Adipocyte (in vitro differentiated cells): ENCODE results near the gene ITSN1.
"Not testable (repeated sequence)": the region's sequence is repeated elsewhere in the genome, so short reads cannot be mapped to it uniquely, and the experiment has no call there.

Source experiments
- DNase-seq: peaks from one replicate; pipeline ENCODE4 v3.0.0-alpha.2; 2015; ENCODE audit warnings: low read depth
- H3K27me3 ChIP-seq: replicated peaks from 2 replicates; pipeline ENCODE4 v1.7.0; 2013; ENCODE audit warnings: mild to moderate bottlenecking, low read length, moderate library complexity; ENCODE audit not compliant: control insufficient read depth, insufficient read depth
- H3K36me3 ChIP-seq: 2 replicates; pipeline ENCODE4 v1.7.0; 2013; ENCODE audit warnings: low read length, mild to moderate bottlenecking, moderate library complexity; ENCODE audit not compliant: control insufficient read depth, insufficient read depth, severe bottlenecking
- H3K4me1 ChIP-seq: 2 replicates; pipeline ENCODE4 v1.7.0; 2013; ENCODE audit warnings: mild to moderate bottlenecking, low read length, moderate library complexity; ENCODE audit not compliant: control insufficient read depth, insufficient read depth
- H3K4me3 ChIP-seq: 2 replicates; pipeline ENCODE4 v1.7.0; 2013; ENCODE audit warnings: mild to moderate bottlenecking, low read length, moderate library complexity
- H3K9ac ChIP-seq: 2 replicates; pipeline ENCODE4 v1.7.0; 2013; ENCODE audit warnings: mild to moderate bottlenecking, low read length, moderate library complexity
- H3K9me3 ChIP-seq: 2 replicates; pipeline ENCODE4 v1.7.0; 2013; ENCODE audit warnings: mild to moderate bottlenecking, low read length, moderate library complexity; ENCODE audit not compliant: control insufficient read depth

The ITSN1 gene

DNA sequence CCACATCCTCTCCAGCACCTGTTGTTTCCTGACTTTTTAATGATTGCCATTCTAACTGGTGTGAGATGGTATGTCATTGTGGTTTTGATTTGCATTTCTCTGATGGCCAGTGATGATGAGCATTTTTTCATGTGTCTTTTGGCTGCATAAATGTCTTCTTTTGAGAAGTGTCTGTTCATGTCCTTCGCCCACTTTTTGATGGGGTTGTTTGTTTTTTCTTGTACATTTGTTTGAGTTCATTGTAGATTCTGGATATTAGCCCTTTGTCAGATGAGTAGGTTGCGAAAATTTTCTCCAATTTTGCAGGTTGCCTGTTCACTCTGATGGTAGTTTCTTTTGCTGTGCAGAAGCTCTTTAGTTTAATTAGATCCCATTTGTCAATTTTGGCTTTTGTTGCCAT, 283.9 kb downstream of the ITSN1 start:
- not testable (repeated sequence) for DNase-seq, H3K9ac ChIP-seq, H3K9me3 ChIP-seq, H3K4me3 ChIP-seq, H3K4me1 ChIP-seq, H3K27me3 ChIP-seq, H3K36me3 ChIP-seq

- not testable (repeated sequence) for H3K27me3 ChIP-seq, DNase-seq, H3K9me3 ChIP-seq, H3K36me3 ChIP-seq
- Histone ChIP-seq H3K4me1 (peaks cover 16% of the 10 kb centered on the region), H3K4me3 (peak overlapping the region; percentile 76), H3K9ac (peak overlapping the region; percentile 78)
These were observed 288.9 kb downstream of the ITSN1 start for GRCh38 chr21:33931052-33931798.

- Histone ChIP-seq H3K9me3 (no peaks in the 10 kb centered on the region), H3K9ac (peak overlapping the region; percentile 78), H3K4me3 (peak overlapping the region; percentile 76)
These were observed 289.6 kb downstream of the ITSN1 start for GRCh38 chr21:33931799-33932390.

GRCh38 chr21:33932731-33933130, 290.4 kb downstream of the ITSN1 start:
- peak overlapping the region; percentile 76 for H3K4me3 ChIP-seq

More at GRCh38 chr21:33931799-33932390, 289.6 kb downstream of the ITSN1 start:
- DNase-seq = peak; percentile 37
- H3K36me3 ChIP-seq = no peaks in the 10 kb centered on the region
- no peaks in the 10 kb centered on the region for H3K27me3 ChIP-seq
- H3K4me1 ChIP-seq = peaks cover 22% of the 10 kb centered on the region

GRCh38 chr21:33936301-33937038, 294.2 kb downstream of the ITSN1 start:
- DNase-seq = no peak
- H3K27me3 ChIP-seq = no peaks in the 10 kb centered on the region
- H3K4me1 ChIP-seq = peaks cover 24% of the 10 kb centered on the region
- no peak overlapping the region for H3K4me3 ChIP-seq
- H3K36me3 ChIP-seq = no peaks in the 10 kb centered on the region
- H3K9me3 ChIP-seq = no peaks in the 10 kb centered on the region
- H3K9ac ChIP-seq = no peak overlapping the region

More at GRCh38 chr21:33932731-33933130, 290.4 kb downstream of the ITSN1 start:
- H3K9ac ChIP-seq = peak overlapping the region; percentile 78
- H3K4me1 ChIP-seq = peaks cover 25% of the 10 kb centered on the region
- no peak for DNase-seq
- H3K9me3 ChIP-seq = no peaks in the 10 kb centered on the region
- H3K36me3 ChIP-seq = no peaks in the 10 kb centered on the region
- no peaks in the 10 kb centered on the region for H3K27me3 ChIP-seq

GRCh38 chr21:33937146-33937545, 294.8 kb downstream of the ITSN1 start:
- H3K36me3 ChIP-seq = no peaks in the 10 kb centered on the region
- DNase-seq = no peak
- H3K4me1 ChIP-seq = peaks cover 21% of the 10 kb centered on the region
- no peaks in the 10 kb centered on the region for H3K9me3 ChIP-seq
- H3K4me3 ChIP-seq = no peak overlapping the region
- H3K9ac ChIP-seq = no peak overlapping the region
- no peaks in the 10 kb centered on the region for H3K27me3 ChIP-seq

DNA sequence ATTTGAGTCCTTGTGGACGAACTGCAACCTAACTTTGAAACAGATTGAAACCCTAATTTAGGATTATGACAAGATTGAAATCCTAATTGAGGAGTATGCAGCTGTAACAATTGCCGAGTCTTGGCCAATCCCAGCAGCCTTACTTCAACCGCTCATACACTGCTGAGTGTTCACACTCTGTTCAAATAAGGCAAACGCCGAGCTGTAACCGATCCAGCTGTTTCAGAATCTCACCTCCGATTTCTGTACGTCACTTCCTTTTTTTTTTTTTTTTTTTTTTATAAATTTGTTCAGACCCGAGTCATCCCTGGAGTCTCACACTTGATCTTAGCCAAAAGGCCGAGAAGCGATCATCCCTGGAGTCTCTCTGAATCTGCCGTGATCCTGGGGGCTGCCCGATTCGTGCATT, 295.6 kb downstream of the ITSN1 start:
- no peak overlapping the region for H3K9ac ChIP-seq
- H3K9me3 ChIP-seq = no peaks in the 10 kb centered on the region
- peaks cover 16% of the 10 kb centered on the region for H3K4me1 ChIP-seq
- no peak overlapping the region for H3K4me3 ChIP-seq
- H3K27me3 ChIP-seq = no peaks in the 10 kb centered on the region
- H3K36me3 ChIP-seq = no peaks in the 10 kb centered on the region
- no peak for DNase-seq

DNA sequence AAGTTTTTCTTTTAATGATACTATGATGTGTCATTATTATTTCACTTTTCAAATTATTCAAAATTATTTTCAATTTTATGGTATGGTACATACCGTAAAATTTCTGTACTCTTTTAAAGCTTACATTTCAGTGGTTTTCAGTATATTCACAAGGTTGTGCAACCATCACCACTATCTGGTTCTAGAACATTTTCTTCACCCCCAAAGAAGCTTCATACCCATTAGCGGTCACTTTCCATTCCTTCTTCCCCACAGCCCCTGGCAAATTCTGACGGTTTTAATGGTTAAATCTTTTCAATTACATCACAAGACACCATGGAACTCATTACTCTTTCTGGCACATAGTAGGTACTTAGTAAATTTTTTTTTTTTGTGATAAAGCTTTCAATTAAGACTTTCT, 296.1 kb downstream of the ITSN1 start:
- Histone ChIP-seq H3K4me3 (no peak overlapping the region), H3K9ac (no peak overlapping the region), H3K9me3 (no peaks in the 10 kb centered on the region), H3K4me1 (peaks cover 16% of the 10 kb centered on the region), H3K36me3 (no peaks in the 10 kb centered on the region), H3K27me3 (no peaks in the 10 kb centered on the region)
- DNase-seq = no peak

GRCh38 chr21:33939226-33939625, 296.9 kb downstream of the ITSN1 start:
- H3K4me1 ChIP-seq = peaks cover 16% of the 10 kb centered on the region
- no peaks in the 10 kb centered on the region for H3K36me3 ChIP-seq
- no peaks in the 10 kb centered on the region for H3K9me3 ChIP-seq
- DNase-seq = no peak
- H3K27me3 ChIP-seq = no peaks in the 10 kb centered on the region
- H3K9ac ChIP-seq = peak overlapping the region; percentile 31
- H3K4me3 ChIP-seq = no peak overlapping the region

- H3K27me3 ChIP-seq = no peaks in the 10 kb centered on the region
- no peak for DNase-seq
- peaks cover 4% of the 10 kb centered on the region for H3K9me3 ChIP-seq
- H3K4me3 ChIP-seq = no peak overlapping the region
- H3K36me3 ChIP-seq = no peaks in the 10 kb centered on the region
- no peak overlapping the region for H3K9ac ChIP-seq
- peaks cover 16% of the 10 kb centered on the region for H3K4me1 ChIP-seq
These were observed 298.0 kb downstream of the ITSN1 start for GRCh38 chr21:33940164-33940880.

GRCh38 chr21:33940881-33941245, 298.6 kb downstream of the ITSN1 start:
- Histone ChIP-seq H3K27me3 (no peaks in the 10 kb centered on the region), H3K4me1 (peaks cover 13% of the 10 kb centered on the region), H3K9ac (no peak overlapping the region), H3K9me3 (peaks cover 4% of the 10 kb centered on the region), H3K4me3 (no peak overlapping the region), H3K36me3 (no peaks in the 10 kb centered on the region)
- DNase-seq = no peak
